Mucosa of rectum (tissue), 2 donors: ENCODE results near the gene RGS2.

ENCODE experiments used
- H3K27ac ChIP-seq, 2 donors: one replicate each; pipeline ENCODE4 v1.7.0; 2013; ENCODE audit warnings: inconsistent platforms in 2 of 2, low read depth in 2 of 2, low read length in 2 of 2
- H3K27me3 ChIP-seq, 2 donors: one replicate each; pipeline ENCODE4 v1.7.0; 2013; ENCODE audit warnings: low read length in 2 of 2; ENCODE audit not compliant: control insufficient read depth in 2 of 2, insufficient read depth in 2 of 2
- H3K36me3 ChIP-seq, 2 donors: one replicate each; pipeline ENCODE4 v1.7.0; 2013; ENCODE audit warnings: low read length in 2 of 2; ENCODE audit not compliant: control insufficient read depth in 2 of 2, insufficient read depth in 2 of 2
- H3K4me1 ChIP-seq, 2 donors: one replicate each; pipeline ENCODE4 v1.7.0; 2013; ENCODE audit warnings: low read length in 2 of 2, mild to moderate bottlenecking in 1 of 2; ENCODE audit not compliant: control insufficient read depth in 2 of 2, insufficient read depth in 2 of 2
- H3K4me3 ChIP-seq, 2 donors: one replicate each; pipeline ENCODE4 v1.7.0; 2013; ENCODE audit warnings: low read length in 2 of 2
- H3K9ac ChIP-seq, 2 donors: one replicate each; pipeline ENCODE4 v1.7.0; 2013; ENCODE audit warnings: low read length in 2 of 2, low read depth in 1 of 2, mild to moderate bottlenecking in 1 of 2
- H3K9me3 ChIP-seq, 2 donors: one replicate each; pipeline ENCODE4 v1.7.0; 2013; ENCODE audit warnings: low read length in 2 of 2; ENCODE audit not compliant: control insufficient read depth in 2 of 2
- donor health status: healthy.
- donor health status: Normal muscosa, but diverticular disease.

RGS2 gene

GRCh38 chr1:192793983-192794767 is 14.7 kb upstream of the RGS2 start:
- no peaks in the 10 kb centered on the region for H3K27me3 ChIP-seq
- H3K9me3 ChIP-seq = no peaks in the 10 kb centered on the region
- no peak overlapping the region for H3K9ac ChIP-seq
- no peaks in the 10 kb centered on the region for H3K36me3 ChIP-seq
- no peaks in the 10 kb centered on the region for H3K4me1 ChIP-seq
- no peak overlapping the region for H3K27ac ChIP-seq
- H3K4me3 ChIP-seq = no peak overlapping the region

- Histone ChIP-seq H3K4me1 (no peaks in the 10 kb centered on the region), H3K27ac (no peak overlapping the region), H3K27me3 (no peaks in the 10 kb centered on the region), H3K4me3 (no peak overlapping the region), H3K36me3 (no peaks in the 10 kb centered on the region), H3K9ac (no peak overlapping the region), H3K9me3 (no peaks in the 10 kb centered on the region)
These were observed 14.1 kb upstream of the RGS2 start for GRCh38 chr1:192794768-192795035.

- no peaks in the 10 kb centered on the region for H3K27me3 ChIP-seq
- H3K27ac ChIP-seq = no peak overlapping the region
- no peaks in the 10 kb centered on the region for H3K9me3 ChIP-seq
- H3K36me3 ChIP-seq = no peaks in the 10 kb centered on the region
- H3K4me3 ChIP-seq = no peak overlapping the region
- H3K9ac ChIP-seq = no peak overlapping the region
- H3K4me1 ChIP-seq = no peaks in the 10 kb centered on the region
These were observed 12.8 kb upstream of the RGS2 start for GRCh38 chr1:192795916-192796618.

GRCh38 chr1:192797143-192797542 is 11.7 kb upstream of the RGS2 start:
- Histone ChIP-seq H3K4me1 (no peaks in the 10 kb centered on the region), H3K4me3 (no peak overlapping the region), H3K9ac (no peak overlapping the region), H3K27me3 (no peaks in the 10 kb centered on the region), H3K27ac (no peak overlapping the region), H3K36me3 (no peaks in the 10 kb centered on the region), H3K9me3 (no peaks in the 10 kb centered on the region)

GRCh38 chr1:192797891-192798290 is 10.9 kb upstream of the RGS2 start:
- no peak overlapping the region for H3K27ac ChIP-seq

GRCh38 chr1:192801451-192801850 is 7.4 kb upstream of the RGS2 start:
- Histone ChIP-seq H3K9me3 (no peaks in the 10 kb centered on the region), H3K4me3 (no peak overlapping the region), H3K27me3 (no peaks in the 10 kb centered on the region), H3K27ac (no peak overlapping the region), H3K36me3 (no peaks in the 10 kb centered on the region), H3K4me1 (no peaks in the 10 kb centered on the region), H3K9ac (no peak overlapping the region)

More at GRCh38 chr1:192797891-192798290, 10.9 kb upstream of the RGS2 start:
- H3K4me3 ChIP-seq = no peak overlapping the region
- H3K27me3 ChIP-seq = no peaks in the 10 kb centered on the region
- no peaks in the 10 kb centered on the region for H3K36me3 ChIP-seq
- no peaks in the 10 kb centered on the region for H3K4me1 ChIP-seq
- H3K9me3 ChIP-seq = no peaks in the 10 kb centered on the region
- H3K9ac ChIP-seq = no peak overlapping the region

- Histone ChIP-seq H3K4me3 (no peak overlapping the region), H3K4me1 (peaks cover 0 to 3% of the 10 kb centered on the region in 2 donors), H3K27me3 (no peaks in the 10 kb centered on the region), H3K27ac (no peak overlapping the region), H3K9ac (no peak overlapping the region), H3K36me3 (no peaks in the 10 kb centered on the region), H3K9me3 (no peaks in the 10 kb centered on the region)
These were observed 6.4 kb upstream of the RGS2 start for GRCh38 chr1:192802406-192802805.

- H3K36me3 ChIP-seq = no peaks in the 10 kb centered on the region
- H3K27ac ChIP-seq = no peak overlapping the region
- no peak overlapping the region for H3K4me3 ChIP-seq
These were observed 5.3 kb upstream of the RGS2 start for GRCh38 chr1:192803501-192803900.

GRCh38 chr1:192805832-192806323 is 3.0 kb upstream of the RGS2 start:
- Histone ChIP-seq H3K4me1 (peaks cover 13 to 14% of the 10 kb centered on the region in 2 donors), H3K9ac (no peak overlapping the region), H3K27ac (no peak overlapping the region), H3K4me3 (no peak overlapping the region), H3K27me3 (peaks cover 0 to 2% of the 10 kb centered on the region in 2 donors), H3K9me3 (no peaks in the 10 kb centered on the region), H3K36me3 (peaks cover under 1 to 4% of the 10 kb centered on the region in 2 donors)

More at GRCh38 chr1:192803501-192803900, 5.3 kb upstream of the RGS2 start:
- no peaks in the 10 kb centered on the region for H3K9me3 ChIP-seq
- no peak overlapping the region for H3K9ac ChIP-seq
- peaks cover 6 to 8% of the 10 kb centered on the region in 2 donors for H3K4me1 ChIP-seq
- no peaks in the 10 kb centered on the region for H3K27me3 ChIP-seq
